Body of pancreas (tissue), 4 donors: ENCODE results near the gene B3GNT9.

Source experiments
- CTCF ChIP-seq, 7 experiments: fragments of 450-650 bp in 4 of 7; fragments of 200-600 bp in 3 of 7; sonication (generic) in 3 of 7; IDR thresholded peaks; one replicate each; pipeline ENCODE4 v1.5.1; 2016 to 2019; ENCODE audit warnings: antibody characterized with exemption in 7 of 7
- POLR2A ChIP-seq, 3 donors: fragments of 450-650 bp; IDR thresholded peaks; one replicate each; pipeline ENCODE4 v1.6.1; 2016; ENCODE audit warnings: antibody characterized with exemption in 3 of 3, mild to moderate bottlenecking in 2 of 3

DNA sequence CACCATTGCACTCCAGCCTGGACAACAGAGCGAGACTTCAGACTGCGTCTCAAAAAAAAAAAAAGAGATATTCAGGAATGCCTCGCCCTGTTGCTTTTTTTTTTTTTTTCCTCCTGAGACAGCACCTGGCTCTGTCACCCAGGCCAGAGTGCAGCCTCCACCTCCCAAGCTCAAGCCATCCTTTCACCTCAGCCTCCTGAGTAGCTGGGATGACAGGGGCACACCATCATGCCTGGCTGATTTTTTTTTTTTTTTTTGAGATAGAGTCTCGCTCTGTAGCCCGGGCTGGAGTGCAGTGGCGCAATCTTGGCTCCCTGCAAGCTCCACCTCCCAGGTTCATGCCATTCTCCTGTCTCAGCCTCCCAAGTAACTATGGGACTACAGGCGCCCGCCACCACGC, 33.1 kb downstream of the B3GNT9 start:
- TF ChIP-seq CTCF (IDR thresholded peaks at IDR 0.05), result no peak
- no peak for TF ChIP-seq POLR2A (IDR thresholded peaks at IDR 0.05)
